WTC11 (cell line): ENCODE results near the gene SPEM1.

Experiments used
- ATF2 ChIP-seq: sonication (generic); formaldehyde crosslinking; IDR thresholded peaks from 2 replicates; pipeline ENCODE4 v1.8.1; 2022; ENCODE audit warnings: low read depth, missing genetic modification reagents, borderline replicate concordance
- CREM ChIP-seq: sonication (generic); formaldehyde crosslinking; IDR thresholded peaks from 2 replicates; pipeline ENCODE4 v1.8.1; 2022; ENCODE audit warnings: mild to moderate bottlenecking, missing genetic modification reagents, moderate library complexity
- CTCF ChIP-seq: fragments of 200-600 bp; IDR thresholded peaks from 2 replicates; pipeline ENCODE4 v1.8.0; 2022; ENCODE audit warnings: antibody characterized with exemption
- ELF4 ChIP-seq: sonication (generic); formaldehyde crosslinking; IDR thresholded peaks from 2 replicates; pipeline ENCODE4 v1.8.1; 2022; ENCODE audit warnings: low read depth, mild to moderate bottlenecking, moderate library complexity, missing genetic modification reagents
- EMX1 ChIP-seq: fragments of 250-450 bp; sonication (Bioruptor Pico); IDR thresholded peaks from 2 replicates; pipeline ENCODE4 v1.8.0; 2021; ENCODE audit warnings: mild to moderate bottlenecking
- FOXP1 ChIP-seq: sonication (generic); formaldehyde crosslinking; IDR thresholded peaks from 2 replicates; pipeline ENCODE4 v1.8.0; 2022; ENCODE audit warnings: missing genetic modification reagents, mild to moderate bottlenecking, moderate library complexity, borderline replicate concordance
- HMGXB4 ChIP-seq: sonication (generic); formaldehyde crosslinking; IDR thresholded peaks from 2 replicates; pipeline ENCODE4 v1.8.1; 2023; ENCODE audit warnings: mild to moderate bottlenecking, moderate library complexity, missing genetic modification reagents
- JUN ChIP-seq: sonication (generic); formaldehyde crosslinking; IDR thresholded peaks from 2 replicates; pipeline ENCODE4 v1.8.0; 2023; ENCODE audit warnings: mild to moderate bottlenecking, missing genetic modification reagents
- NFYB ChIP-seq: sonication (generic); formaldehyde crosslinking; conservative IDR thresholded peaks from 2 replicates; pipeline ENCODE4 v1.8.0; 2022; ENCODE audit warnings: low read depth, missing genetic modification reagents
- SP1 ChIP-seq: sonication (generic); formaldehyde crosslinking; conservative IDR thresholded peaks from 2 replicates; pipeline ENCODE4 v1.8.1; 2022; ENCODE audit warnings: missing genetic modification reagents
- TEAD4 ChIP-seq: sonication (generic); formaldehyde crosslinking; IDR thresholded peaks from 2 replicates; pipeline ENCODE4 v1.8.0; 2022; ENCODE audit warnings: mild to moderate bottlenecking, missing genetic modification reagents
- TF ChIP-seq, protein P1 (sequence below): sonication (generic); formaldehyde crosslinking; IDR thresholded peaks from 2 replicates; pipeline ENCODE4 v1.8.1; 2023; ENCODE audit warnings: mild to moderate bottlenecking, missing genetic modification reagents, moderate library complexity
- TF ChIP-seq, protein P2 (sequence below): sonication (generic); formaldehyde crosslinking; IDR thresholded peaks from 2 replicates; pipeline ENCODE4 v1.8.0; 2022; ENCODE audit warnings: mild to moderate bottlenecking, missing genetic modification reagents

DNA sequence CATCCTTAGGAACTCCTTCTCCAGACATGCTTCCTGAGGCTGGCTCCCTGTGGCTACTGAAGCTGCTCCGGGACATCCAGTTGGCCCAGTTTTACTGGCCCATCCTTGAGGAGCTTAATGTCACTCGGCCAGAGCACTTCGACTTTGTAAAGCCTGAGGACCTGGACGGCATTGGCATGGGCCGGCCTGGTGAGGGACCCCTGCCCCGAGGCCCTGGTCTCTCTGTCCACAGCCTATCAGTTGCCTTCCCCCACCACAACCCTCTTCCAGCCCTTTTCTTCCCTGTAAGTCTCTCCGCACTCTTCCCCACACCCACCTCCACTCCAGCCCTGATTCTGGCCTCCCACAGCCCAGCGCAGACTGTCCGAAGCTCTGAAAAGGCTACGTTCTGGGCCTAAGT lies 37.2 kb upstream of the SPEM1 start:
- TF ChIP-seq CTCF: no peak
- no peak for TF ChIP-seq ELF4 (CRISPR knock-in tag)
- TF ChIP-seq, protein P1, sequence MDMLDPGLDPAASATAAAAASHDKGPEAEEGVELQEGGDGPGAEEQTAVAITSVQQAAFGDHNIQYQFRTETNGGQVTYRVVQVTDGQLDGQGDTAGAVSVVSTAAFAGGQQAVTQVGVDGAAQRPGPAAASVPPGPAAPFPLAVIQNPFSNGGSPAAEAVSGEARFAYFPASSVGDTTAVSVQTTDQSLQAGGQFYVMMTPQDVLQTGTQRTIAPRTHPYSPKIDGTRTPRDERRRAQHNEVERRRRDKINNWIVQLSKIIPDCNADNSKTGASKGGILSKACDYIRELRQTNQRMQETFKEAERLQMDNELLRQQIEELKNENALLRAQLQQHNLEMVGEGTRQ (CRISPR knock-in tag): no peak
- no peak for TF ChIP-seq CREM (CRISPR knock-in tag)
- no peak for TF ChIP-seq FOXP1 (CRISPR knock-in tag)
- TF ChIP-seq NFYB (CRISPR knock-in tag): no peak
- TF ChIP-seq JUN (CRISPR knock-in tag): no peak
- no peak for TF ChIP-seq ATF2 (CRISPR knock-in tag)
- TF ChIP-seq, protein P2, sequence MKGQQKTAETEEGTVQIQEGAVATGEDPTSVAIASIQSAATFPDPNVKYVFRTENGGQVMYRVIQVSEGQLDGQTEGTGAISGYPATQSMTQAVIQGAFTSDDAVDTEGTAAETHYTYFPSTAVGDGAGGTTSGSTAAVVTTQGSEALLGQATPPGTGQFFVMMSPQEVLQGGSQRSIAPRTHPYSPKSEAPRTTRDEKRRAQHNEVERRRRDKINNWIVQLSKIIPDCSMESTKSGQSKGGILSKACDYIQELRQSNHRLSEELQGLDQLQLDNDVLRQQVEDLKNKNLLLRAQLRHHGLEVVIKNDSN (CRISPR knock-in tag): no peak
- TF ChIP-seq TEAD4: no peak
- no peak; the same call in 1 of the 2 replicates for TF ChIP-seq EMX1 (CRISPR knock-in tag)
- TF ChIP-seq HMGXB4: no peak
- no peak for TF ChIP-seq SP1 (CRISPR knock-in tag)
